Neural crest cell (in vitro differentiated cells): ENCODE measurements around the gene NFIX. TPM values are rescaled to one million over a fixed set of nuclear protein-coding genes. Genes with fewer than 3 reads are reported as not detected.

Source experiments
- DNase-seq: peaks from one replicate; pipeline ENCODE4 v3.0.0; 2021; ENCODE audit warnings: low read depth, mixed read lengths, low spot score
- H3K27ac Mint-ChIP-seq: one replicate; pipeline ENCODE4 v1.8.0; 2021; ENCODE audit warnings: mild to moderate bottlenecking, mixed read lengths; ENCODE audit not compliant: unreplicated experiment
- H3K27me3 Mint-ChIP-seq: 2 replicates; pipeline ENCODE4 v1.8.0; 2021; ENCODE audit warnings: low read depth, mild to moderate bottlenecking, mixed read lengths
- H3K36me3 Mint-ChIP-seq: 2 replicates; pipeline ENCODE4 v1.8.0; 2021; ENCODE audit warnings: low read depth, mild to moderate bottlenecking, mixed read lengths
- H3K4me1 Mint-ChIP-seq: 2 replicates; pipeline ENCODE4 v1.8.0; 2021; ENCODE audit warnings: mixed read lengths
- H3K4me3 Mint-ChIP-seq: one replicate; pipeline ENCODE4 v1.8.0; 2021; ENCODE audit warnings: mild to moderate bottlenecking, mixed read lengths
- H3K9me3 Mint-ChIP-seq: 2 replicates; pipeline ENCODE4 v1.8.0; 2021; ENCODE audit warnings: mixed read lengths
- total RNA-seq: library from RNA; stranded (reverse); gene quantifications from 2 replicates; pipeline ENCODE4 v1.2.1, GENCODE V29; 2021
- TF ChIP-seq, protein P1 (sequence below): fragments of 200-600 bp; sonication (generic); conservative IDR thresholded peaks from 2 replicates; pipeline ENCODE4 v1.5.0; 2021; ENCODE audit warnings: antibody characterized with exemption, mild to moderate bottlenecking

Gene NFIX
- total RNA-seq, 1 donor from 2014 or later: 0.68 TPM

DNA sequence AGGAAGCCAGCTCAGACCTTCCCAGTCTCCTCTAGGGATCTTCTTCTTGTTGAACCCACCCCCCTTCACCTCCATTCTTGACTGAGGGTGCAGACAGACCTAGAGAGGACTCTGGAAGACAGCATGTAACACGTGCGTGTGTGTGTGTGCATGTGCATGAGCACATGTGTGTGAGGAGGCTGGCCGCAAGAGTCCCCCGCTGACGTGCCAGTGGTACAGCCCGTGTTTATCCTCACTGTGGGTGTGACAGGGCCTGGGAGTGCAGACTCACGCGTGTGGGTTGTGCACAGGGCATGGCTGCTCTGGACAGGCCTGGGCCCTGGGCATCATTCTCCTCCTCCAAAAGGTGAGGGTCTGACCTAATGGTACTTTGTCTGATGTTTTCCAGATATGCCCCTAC lies 81.0 kb downstream of the NFIX start:
- no peaks in the 10 kb centered on the region for H3K36me3 Mint-ChIP-seq
- H3K27ac Mint-ChIP-seq: no peak overlapping the region
- TF ChIP-seq, protein P1, sequence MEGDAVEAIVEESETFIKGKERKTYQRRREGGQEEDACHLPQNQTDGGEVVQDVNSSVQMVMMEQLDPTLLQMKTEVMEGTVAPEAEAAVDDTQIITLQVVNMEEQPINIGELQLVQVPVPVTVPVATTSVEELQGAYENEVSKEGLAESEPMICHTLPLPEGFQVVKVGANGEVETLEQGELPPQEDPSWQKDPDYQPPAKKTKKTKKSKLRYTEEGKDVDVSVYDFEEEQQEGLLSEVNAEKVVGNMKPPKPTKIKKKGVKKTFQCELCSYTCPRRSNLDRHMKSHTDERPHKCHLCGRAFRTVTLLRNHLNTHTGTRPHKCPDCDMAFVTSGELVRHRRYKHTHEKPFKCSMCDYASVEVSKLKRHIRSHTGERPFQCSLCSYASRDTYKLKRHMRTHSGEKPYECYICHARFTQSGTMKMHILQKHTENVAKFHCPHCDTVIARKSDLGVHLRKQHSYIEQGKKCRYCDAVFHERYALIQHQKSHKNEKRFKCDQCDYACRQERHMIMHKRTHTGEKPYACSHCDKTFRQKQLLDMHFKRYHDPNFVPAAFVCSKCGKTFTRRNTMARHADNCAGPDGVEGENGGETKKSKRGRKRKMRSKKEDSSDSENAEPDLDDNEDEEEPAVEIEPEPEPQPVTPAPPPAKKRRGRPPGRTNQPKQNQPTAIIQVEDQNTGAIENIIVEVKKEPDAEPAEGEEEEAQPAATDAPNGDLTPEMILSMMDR: no peak
- no peaks in the 10 kb centered on the region for H3K9me3 Mint-ChIP-seq
- no peak overlapping the region for H3K4me3 Mint-ChIP-seq
- DNase-seq: no peak
- no peaks in the 10 kb centered on the region for H3K4me1 Mint-ChIP-seq
- H3K27me3 Mint-ChIP-seq: peaks cover 92% of the 10 kb centered on the region

DNA sequence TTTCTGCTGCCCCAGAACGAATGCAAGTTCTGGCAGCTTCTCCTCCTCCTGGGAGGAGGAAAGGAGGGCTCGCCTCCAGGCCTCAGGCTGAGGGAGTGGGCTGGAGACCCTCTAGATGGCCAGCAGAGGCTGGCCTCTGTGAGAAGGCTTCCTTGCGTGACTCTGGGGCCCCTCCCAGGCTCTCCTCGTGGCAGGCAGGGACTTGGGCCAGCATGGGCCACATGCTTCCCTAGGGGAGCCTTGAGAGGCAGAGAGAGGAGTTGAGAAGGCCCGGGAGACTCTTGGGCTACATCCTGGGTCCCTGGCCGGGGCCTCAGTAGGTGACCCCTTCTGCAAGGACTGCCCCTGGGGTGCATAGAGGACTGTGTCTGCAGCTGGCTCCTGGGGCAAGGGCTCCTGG lies 81.5 kb downstream of the NFIX start:
- H3K4me1 Mint-ChIP-seq: no peaks in the 10 kb centered on the region
- H3K4me3 Mint-ChIP-seq: no peak overlapping the region
- peaks cover 92% of the 10 kb centered on the region for H3K27me3 Mint-ChIP-seq
- no peak for DNase-seq
- no peak overlapping the region for H3K27ac Mint-ChIP-seq
- no peaks in the 10 kb centered on the region for H3K9me3 Mint-ChIP-seq
- TF ChIP-seq, protein P1: no peak
- no peaks in the 10 kb centered on the region for H3K36me3 Mint-ChIP-seq

DNA sequence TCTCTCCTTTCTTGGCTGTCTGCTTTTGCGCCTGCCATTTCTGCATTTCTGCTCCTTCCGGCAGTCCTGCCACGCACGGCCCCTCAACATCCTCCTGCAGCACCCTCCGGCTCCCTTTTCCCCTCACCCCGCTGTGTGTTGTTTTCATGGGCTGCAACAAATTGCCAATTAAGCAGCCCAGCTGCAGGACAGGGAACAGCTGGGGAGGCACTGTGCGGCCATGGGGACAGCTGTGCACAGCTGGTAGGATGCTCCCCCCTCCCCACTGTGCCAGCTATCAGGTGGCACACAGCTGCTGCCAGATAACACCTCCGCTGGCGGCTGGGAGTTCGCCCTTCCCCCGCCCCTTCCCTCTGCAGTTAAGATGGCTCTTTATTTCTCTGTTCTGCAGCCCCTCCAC lies 82.0 kb downstream of the NFIX start:
- no peak overlapping the region for H3K27ac Mint-ChIP-seq
- no peak for DNase-seq

DNA sequence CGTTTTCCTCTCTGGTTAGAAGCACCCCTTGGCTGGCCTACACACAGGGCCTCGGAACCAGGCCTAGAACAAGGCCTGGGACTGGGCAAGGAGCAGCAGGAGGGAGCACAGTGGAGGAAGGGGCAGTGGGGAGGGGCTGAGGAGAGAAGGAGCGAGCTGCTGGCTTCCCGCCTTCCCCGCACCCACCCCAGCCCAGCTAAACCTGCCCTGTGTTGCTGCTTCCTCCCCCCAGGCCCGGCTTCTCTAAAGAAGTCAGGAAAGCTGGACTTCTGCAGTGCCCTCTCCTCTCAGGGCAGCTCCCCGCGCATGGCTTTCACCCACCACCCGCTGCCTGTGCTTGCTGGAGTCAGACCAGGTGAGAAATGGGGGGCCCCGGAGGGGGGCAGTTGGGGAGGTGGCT lies 83.1 kb downstream of the NFIX start:
- TF ChIP-seq, protein P1: no peak
- H3K27me3 Mint-ChIP-seq: peaks cover 92% of the 10 kb centered on the region
- H3K4me3 Mint-ChIP-seq: no peak overlapping the region
- no peak for DNase-seq
- H3K9me3 Mint-ChIP-seq: no peaks in the 10 kb centered on the region
- peaks cover 4% of the 10 kb centered on the region for H3K4me1 Mint-ChIP-seq
- H3K27ac Mint-ChIP-seq: no peak overlapping the region
- no peaks in the 10 kb centered on the region for H3K36me3 Mint-ChIP-seq

More for the DNA sequence above, 82.0 kb downstream of the NFIX start:
- Mint-ChIP-seq H3K9me3 (no peaks in the 10 kb centered on the region), H3K27me3 (peaks cover 92% of the 10 kb centered on the region), H3K4me1 (no peaks in the 10 kb centered on the region), H3K4me3 (no peak overlapping the region), H3K36me3 (no peaks in the 10 kb centered on the region)
- TF ChIP-seq, protein P1: no peak

DNA sequence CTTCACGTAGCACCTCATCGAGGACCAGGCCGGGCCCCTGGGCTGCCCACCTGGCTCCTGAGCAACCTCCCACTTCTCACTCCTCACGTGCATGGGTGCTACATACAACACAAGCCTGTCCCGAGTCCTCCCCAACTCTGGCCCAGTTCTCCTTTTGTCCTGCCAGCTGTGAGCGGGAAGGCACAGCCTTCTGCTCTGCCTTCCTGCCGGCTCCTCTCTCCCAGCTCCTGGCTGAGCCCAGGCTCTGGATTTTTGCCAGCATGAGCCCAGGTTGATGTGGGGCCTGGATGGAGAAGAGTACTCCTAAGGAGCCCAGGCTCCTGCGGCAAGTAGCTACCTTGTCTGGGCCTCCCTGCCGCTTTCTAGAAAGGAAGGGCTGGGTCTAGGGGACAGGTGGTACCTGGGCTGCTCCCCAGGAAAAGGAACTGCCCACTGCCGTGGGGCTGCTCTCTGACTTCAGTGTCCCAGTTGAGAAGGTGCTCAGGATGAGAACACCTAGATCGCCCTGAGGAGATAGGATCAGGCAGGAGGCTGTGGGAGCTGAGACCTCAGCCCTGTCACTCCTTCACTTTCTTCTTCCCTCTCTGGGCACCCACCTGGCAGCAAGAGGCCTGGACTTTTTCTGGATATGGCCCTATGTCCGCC lies 83.7 kb downstream of the NFIX start:
- DNase-seq: no peak
- no peak overlapping the region for H3K4me3 Mint-ChIP-seq
- H3K9me3 Mint-ChIP-seq: no peaks in the 10 kb centered on the region
- TF ChIP-seq, protein P1: no peak
- no peak overlapping the region for H3K27ac Mint-ChIP-seq
- H3K36me3 Mint-ChIP-seq: no peaks in the 10 kb centered on the region
- peaks cover 4% of the 10 kb centered on the region for H3K4me1 Mint-ChIP-seq
- peaks cover 92% of the 10 kb centered on the region for H3K27me3 Mint-ChIP-seq
